OCI-LY7 (cell line): ENCODE data around the gene CCDC187. TPM values are rescaled to one million over a fixed set of nuclear protein-coding genes. Genes with fewer than 3 reads are reported as not detected.

ENCODE experiments used
- BruUV-seq: library from RNA; stranded (reverse); fragments of 400-500 nt; replicated peaks from 2 replicates; lab custom pipeline; 2021; lab: Mats Ljungman, UMichigan
- CTCF ChIA-PET: fragments of 300-600 bp; sonication (Branson Sonifier 250); formaldehyde crosslinking; loops from one replicate; lab custom pipeline; 2022; ENCODE audit warnings: antibody characterized with exemption; ENCODE audit not compliant: unreplicated experiment; lab: Charles Lee
- POLR2A ChIA-PET: fragments of 300-600 bp; sonication (Branson Sonifier 250); formaldehyde crosslinking; loops from one replicate; lab custom pipeline; 2022; ENCODE audit warnings: antibody characterized with exemption; lab: Charles Lee
- DNase-seq: peaks from one replicate; pipeline ENCODE4 v3.0.0-alpha.2; 2015; ENCODE audit warnings: low spot score
- H2AFZ ChIP-seq: fragments of 200-600 bp; sonication (generic), shearing (Covaris generic); 2 replicates; pipeline ENCODE4 v1.6.1; 2014; ENCODE audit warnings: mild to moderate bottlenecking, antibody characterized with exemption, low read length, moderate library complexity
- H3K27ac ChIP-seq: fragments of 200-600 bp; sonication (generic); 2 replicates; pipeline ENCODE4 v1.5.1; 2014; ENCODE audit warnings: mixed run types, low read depth, mild to moderate bottlenecking, moderate library complexity, low read length, inconsistent platforms; ENCODE audit not compliant: poor library complexity, severe bottlenecking
- H3K36me3 ChIP-seq: fragments of 200-600 bp; sonication (generic); 2 replicates; pipeline ENCODE4 v1.6.1; 2014; ENCODE audit warnings: mild to moderate bottlenecking, antibody characterized with exemption, low read length, moderate library complexity, mixed read lengths; ENCODE audit not compliant: insufficient read depth
- H3K4me1 ChIP-seq: fragments of 200-600 bp; sonication (generic); 2 replicates; pipeline ENCODE4 v1.5.1; 2014; ENCODE audit warnings: mild to moderate bottlenecking, low read length; ENCODE audit not compliant: insufficient read depth, poor library complexity, severe bottlenecking
- H3K4me2 ChIP-seq: fragments of 200-600 bp; sonication (generic); 2 replicates; pipeline ENCODE4 v1.6.1; 2014; ENCODE audit warnings: mild to moderate bottlenecking, low read length
- H3K4me3 ChIP-seq: fragments of 200-600 bp; sonication (generic); 2 replicates; pipeline ENCODE4 v1.5.1; 2014; ENCODE audit warnings: mild to moderate bottlenecking, low read depth, low read length; ENCODE audit not compliant: poor library complexity, severe bottlenecking
- H3K79me2 ChIP-seq: fragments of 200-600 bp; sonication (generic); 2 replicates; pipeline ENCODE4 v1.6.1; 2016; ENCODE audit warnings: low read depth, mild to moderate bottlenecking, low read length, moderate library complexity, mixed read lengths; ENCODE audit not compliant: insufficient read depth
- H3K9me2 ChIP-seq: fragments of 200-600 bp; sonication (generic); 2 replicates; pipeline ENCODE4 v1.6.1; 2016; ENCODE audit warnings: mild to moderate bottlenecking, low read length, mixed read lengths; ENCODE audit not compliant: insufficient read depth
- H3K9me3 ChIP-seq: fragments of 200-600 bp; sonication (generic); 2 replicates; pipeline ENCODE4 v1.6.1; 2014; ENCODE audit warnings: mild to moderate bottlenecking, mixed run types, low read length, mixed read lengths
- H4K20me1 ChIP-seq: fragments of 200-600 bp; sonication (generic); 2 replicates; pipeline ENCODE4 v1.6.1; 2014; ENCODE audit warnings: mild to moderate bottlenecking, antibody characterized with exemption, low read length, moderate library complexity, mixed read lengths; ENCODE audit not compliant: insufficient read depth
- EZH2phosphoT487 ChIP-seq: fragments of 200-600 bp; sonication (generic); IDR thresholded peaks from 2 replicates; pipeline ENCODE4 v1.6.1; 2018; ENCODE audit warnings: low read depth, borderline replicate concordance, mild to moderate bottlenecking, mixed run types, antibody characterized with exemption, low read length, moderate library complexity, mixed read lengths
- intact Hi-C: fragments of 100-400 bp; cut with micrococcal nuclease; formaldehyde crosslinking; loops from one replicate; pipeline ENCODE4 v1.10.0; 2022; ENCODE audit not compliant: unreplicated experiment
- total RNA-seq, 2 experiments: library from RNA; depleted of rRNA in 1 of 2; stranded (reverse); fragments of >200 nt in 1 of 2; shearing (Covaris generic) in 1 of 2; gene quantifications; 2 replicates each; pipeline ENCODE4 v1.2.3, GENCODE V29; 2014 to 2022
- TF ChIP-seq, protein P1 (sequence below): fragments of 200-600 bp; sonication (generic); conservative IDR thresholded peaks from 2 replicates; pipeline ENCODE4 v1.5.1; 2014; ENCODE audit warnings: mild to moderate bottlenecking, antibody characterized with exemption, low read length, moderate library complexity, mixed read lengths

Gene CCDC187
- total RNA-seq, 2 experiments from 2014 or later: not detected

DNA sequence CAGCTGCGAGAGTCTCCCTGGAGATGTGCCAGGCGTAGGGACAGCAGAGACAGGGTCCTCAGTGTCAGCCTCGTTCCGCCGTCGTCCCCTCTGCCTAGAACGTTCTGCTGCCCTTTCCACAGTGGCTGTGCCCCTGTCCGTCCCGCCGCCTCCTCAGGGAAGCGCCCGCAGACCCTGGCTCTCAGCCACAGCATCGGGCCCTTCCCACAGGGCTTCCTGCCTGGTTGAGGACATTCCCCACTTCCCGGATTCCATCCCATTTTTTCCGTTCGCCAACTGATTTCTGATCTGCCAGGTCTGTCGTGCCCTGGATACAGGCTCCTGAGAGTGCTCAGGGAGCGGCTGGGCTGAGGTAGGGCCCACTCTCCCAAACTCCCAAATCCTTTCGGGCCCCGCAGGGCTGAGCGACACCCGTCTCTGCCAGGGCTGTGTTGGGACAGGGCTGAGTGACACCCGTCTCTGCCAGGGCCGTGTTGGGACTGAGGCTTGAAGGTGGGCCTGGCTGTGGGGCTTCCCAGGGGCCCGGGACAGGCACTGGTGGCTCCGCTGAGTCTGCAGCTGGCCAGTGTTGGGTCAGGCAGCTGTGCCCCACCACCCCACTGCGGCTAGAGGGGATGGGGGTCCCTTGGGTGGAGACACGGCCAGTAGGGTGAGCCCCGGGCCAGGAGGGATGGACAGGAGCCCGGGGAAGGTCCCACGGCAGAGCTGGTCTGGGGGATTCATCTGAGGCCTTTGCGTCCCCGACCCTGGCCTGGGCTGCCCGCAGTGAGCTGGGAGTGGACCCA, 43.8 kb upstream of the CCDC187 start:
- Histone ChIP-seq H3K9me3 (no peaks in the 10 kb centered on the region), H3K4me1 (no peaks in the 10 kb centered on the region), H3K4me2 (no peak overlapping the region), H3K27ac (no peak overlapping the region), H2AFZ (no peak overlapping the region), H3K36me3 (no peaks in the 10 kb centered on the region), H3K9me2 (no peaks in the 10 kb centered on the region), H3K79me2 (no peaks in the 10 kb centered on the region), H4K20me1 (no peaks in the 10 kb centered on the region), H3K4me3 (no peak overlapping the region)
- TF ChIP-seq EZH2phosphoT487: no peak
- TF ChIP-seq, protein P1, sequence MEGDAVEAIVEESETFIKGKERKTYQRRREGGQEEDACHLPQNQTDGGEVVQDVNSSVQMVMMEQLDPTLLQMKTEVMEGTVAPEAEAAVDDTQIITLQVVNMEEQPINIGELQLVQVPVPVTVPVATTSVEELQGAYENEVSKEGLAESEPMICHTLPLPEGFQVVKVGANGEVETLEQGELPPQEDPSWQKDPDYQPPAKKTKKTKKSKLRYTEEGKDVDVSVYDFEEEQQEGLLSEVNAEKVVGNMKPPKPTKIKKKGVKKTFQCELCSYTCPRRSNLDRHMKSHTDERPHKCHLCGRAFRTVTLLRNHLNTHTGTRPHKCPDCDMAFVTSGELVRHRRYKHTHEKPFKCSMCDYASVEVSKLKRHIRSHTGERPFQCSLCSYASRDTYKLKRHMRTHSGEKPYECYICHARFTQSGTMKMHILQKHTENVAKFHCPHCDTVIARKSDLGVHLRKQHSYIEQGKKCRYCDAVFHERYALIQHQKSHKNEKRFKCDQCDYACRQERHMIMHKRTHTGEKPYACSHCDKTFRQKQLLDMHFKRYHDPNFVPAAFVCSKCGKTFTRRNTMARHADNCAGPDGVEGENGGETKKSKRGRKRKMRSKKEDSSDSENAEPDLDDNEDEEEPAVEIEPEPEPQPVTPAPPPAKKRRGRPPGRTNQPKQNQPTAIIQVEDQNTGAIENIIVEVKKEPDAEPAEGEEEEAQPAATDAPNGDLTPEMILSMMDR: no peak
- no peak for DNase-seq
- POLR2A ChIA-PET: no interaction called here
- no TSS peak for BruUV-seq
- CTCF ChIA-PET: no interaction called here
- intact Hi-C loops: no loop called here

GRCh38 chr9:136346927-136347465, 43.1 kb upstream of the CCDC187 start:
- BruUV-seq: no TSS peak
- H3K4me2 ChIP-seq: no peak overlapping the region
- intact Hi-C loops: no loop called here
- ChIA-PET CTCF (no interaction called here), POLR2A (no interaction called here)
- no peak for TF ChIP-seq EZH2phosphoT487
- TF ChIP-seq, protein P1: no peak
- no peak overlapping the region for H3K4me3 ChIP-seq
- H2AFZ ChIP-seq: no peak overlapping the region
- no peaks in the 10 kb centered on the region for H3K36me3 ChIP-seq
- H3K27ac ChIP-seq: no peak overlapping the region
- no peaks in the 10 kb centered on the region for H3K79me2 ChIP-seq
- H3K9me3 ChIP-seq: no peaks in the 10 kb centered on the region
- H4K20me1 ChIP-seq: no peaks in the 10 kb centered on the region
- DNase-seq: no peak
- no peaks in the 10 kb centered on the region for H3K9me2 ChIP-seq
- H3K4me1 ChIP-seq: no peaks in the 10 kb centered on the region

DNA sequence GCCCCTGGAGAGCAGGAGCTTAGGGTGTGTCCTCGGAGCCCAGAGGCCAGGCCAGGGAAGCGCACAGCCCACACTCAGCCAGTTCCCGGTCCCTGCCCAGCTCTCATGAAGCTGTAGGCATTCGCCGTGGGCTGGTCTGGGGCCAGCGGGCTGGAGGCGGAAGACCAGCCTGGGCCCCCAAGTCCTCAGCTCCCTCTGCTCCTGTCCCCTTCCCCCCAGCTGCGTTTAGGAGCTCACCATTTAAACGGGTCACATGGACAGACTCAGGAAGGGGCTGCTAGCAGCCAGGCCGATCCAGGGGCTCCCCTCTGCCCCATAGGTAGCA, 42.2 kb upstream of the CCDC187 start:
- intact Hi-C loops: no loop called here
- POLR2A ChIA-PET: interaction anchor here (0.6 kb wide), 1 partner anchor 24 kb away, joined by 3 read pairs; no protein-coding TSS in a partner anchor
- no peaks in the 10 kb centered on the region for H3K4me1 ChIP-seq
- no peaks in the 10 kb centered on the region for H4K20me1 ChIP-seq
- H2AFZ ChIP-seq: no peak overlapping the region
- H3K36me3 ChIP-seq: no peaks in the 10 kb centered on the region
- no peak overlapping the region for H3K27ac ChIP-seq
- BruUV-seq: no TSS peak
- no peak overlapping the region for H3K4me2 ChIP-seq
- H3K9me3 ChIP-seq: no peaks in the 10 kb centered on the region
- TF ChIP-seq EZH2phosphoT487: no peak
- TF ChIP-seq, protein P1: no peak
- H3K79me2 ChIP-seq: no peaks in the 10 kb centered on the region
- DNase-seq: no peak
- CTCF ChIA-PET: no interaction called here
- H3K9me2 ChIP-seq: no peaks in the 10 kb centered on the region
- H3K4me3 ChIP-seq: no peak overlapping the region
